Stimulated activated naive CD4-positive, alpha-beta T cell treated with Interleukin-2 at 50 U/mL for 16 hours (primary cell): Measurements from ENCODE around the gene MAP3K9.

Experiments
- DNase-seq: peaks from one replicate; lab custom pipeline; 2025; lab: John Stamatoyannopoulos, UW

The MAP3K9 gene

DNA sequence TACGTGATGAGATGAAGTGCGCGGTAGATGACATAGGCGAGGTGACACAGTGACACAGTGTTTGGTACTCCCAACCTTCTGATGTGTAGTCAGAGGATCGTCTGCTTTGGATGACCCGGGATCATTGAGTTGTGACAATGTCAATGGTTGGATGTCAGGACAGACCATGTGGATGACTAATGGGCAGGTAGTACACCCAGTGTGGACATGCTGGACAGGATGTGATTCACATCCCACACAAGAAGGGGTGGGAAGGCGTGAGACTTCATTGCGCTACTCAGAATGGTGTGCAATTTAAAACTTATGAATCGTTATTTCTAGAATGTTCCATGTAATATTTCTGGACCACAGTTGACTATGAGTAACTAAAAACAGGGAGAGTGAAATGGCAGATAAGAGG, 23.8 kb downstream of the MAP3K9 start:
- no peak for DNase-seq

DNA sequence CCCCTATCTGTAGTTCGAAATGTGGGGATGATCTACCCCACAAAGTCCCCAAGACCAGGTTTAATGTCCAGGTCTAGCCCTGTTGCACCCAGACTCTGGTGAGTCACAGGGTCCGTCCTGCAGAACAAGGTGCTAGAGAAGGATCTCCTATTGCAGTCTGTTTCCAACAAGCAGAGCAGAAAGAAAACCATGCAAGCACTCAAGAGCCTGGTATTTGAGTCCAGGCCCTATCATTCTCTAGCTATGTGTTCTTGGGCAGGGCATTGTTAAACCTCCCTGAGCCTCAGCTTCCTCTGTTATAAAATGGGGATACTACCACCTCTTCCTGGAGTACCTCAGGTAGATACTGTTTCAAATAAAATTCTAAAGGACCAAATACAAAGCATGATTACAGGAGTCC, 24.4 kb downstream of the MAP3K9 start:
- DNase-seq, result no peak

DNA sequence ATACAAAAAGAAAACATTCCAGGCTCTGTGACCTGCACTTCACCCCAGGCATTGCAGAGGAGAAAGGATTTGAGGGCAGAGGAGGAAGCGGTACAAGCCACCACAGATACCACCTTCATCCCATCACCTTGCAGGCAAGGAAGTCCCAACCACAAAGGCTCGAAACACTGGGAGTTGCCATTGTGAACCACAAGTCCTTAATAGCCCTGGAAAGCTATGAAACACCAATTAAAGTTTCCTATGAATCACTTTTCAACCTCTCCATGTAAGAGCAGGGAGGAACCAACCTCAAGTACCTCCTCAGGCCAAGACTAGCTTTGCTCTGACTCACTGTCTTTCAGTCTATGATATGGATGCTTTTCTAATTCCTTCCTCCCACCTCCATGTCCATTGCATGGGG, 27.0 kb downstream of the MAP3K9 start:
- peak; percentile 6 for DNase-seq

DNA sequence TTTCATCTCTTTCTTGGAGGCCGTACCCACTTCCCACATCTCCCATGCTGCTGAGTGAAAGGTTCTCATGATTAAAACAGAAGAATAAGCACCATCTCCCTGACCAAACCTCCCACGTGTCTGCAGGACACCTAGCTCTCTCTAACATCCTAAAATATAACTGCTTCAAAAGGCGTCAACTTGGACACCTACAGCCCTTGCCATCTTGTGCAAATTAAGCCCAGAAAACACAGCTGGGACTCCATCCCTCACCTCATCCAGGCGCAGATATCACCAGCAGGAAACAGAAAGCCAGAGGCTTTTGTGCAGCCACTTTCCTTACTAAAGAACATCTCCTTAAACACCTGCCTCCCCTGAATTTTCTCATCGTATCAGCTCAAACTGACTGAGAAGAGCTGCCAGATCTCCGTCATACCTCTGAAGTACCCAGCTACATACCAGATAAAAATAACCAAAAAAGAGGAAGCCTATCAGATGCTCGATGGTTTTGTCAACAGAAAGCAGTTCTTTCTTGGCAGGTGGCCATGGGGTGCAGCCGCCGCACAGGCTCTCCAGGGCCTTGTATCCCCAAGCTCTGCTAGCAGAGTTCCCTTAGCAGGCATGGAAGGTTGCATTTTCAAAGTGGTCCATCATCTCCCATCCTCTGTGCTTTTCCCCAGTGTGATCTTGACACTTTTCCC, 28.8 kb downstream of the MAP3K9 start:
- no peak for DNase-seq

DNA sequence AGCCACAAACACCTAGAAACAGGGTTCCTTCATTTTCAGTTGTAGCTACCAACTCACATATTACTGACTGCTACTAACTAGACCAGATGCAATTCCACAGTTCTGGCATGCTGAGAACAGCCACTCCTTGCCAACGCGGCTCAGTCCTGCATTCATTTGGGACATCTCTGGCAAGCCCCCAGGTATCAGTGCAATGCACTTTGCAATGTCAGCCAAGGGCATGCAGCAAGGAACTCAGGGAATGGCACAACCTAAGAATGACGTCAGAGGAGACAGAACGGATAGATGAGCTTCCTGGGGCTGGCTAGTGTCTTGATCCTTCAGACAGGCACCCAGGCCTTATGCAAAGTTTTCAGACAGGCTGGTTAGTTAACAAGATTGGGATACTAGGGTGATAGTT, 29.6 kb downstream of the MAP3K9 start:
- no peak for DNase-seq

DNA sequence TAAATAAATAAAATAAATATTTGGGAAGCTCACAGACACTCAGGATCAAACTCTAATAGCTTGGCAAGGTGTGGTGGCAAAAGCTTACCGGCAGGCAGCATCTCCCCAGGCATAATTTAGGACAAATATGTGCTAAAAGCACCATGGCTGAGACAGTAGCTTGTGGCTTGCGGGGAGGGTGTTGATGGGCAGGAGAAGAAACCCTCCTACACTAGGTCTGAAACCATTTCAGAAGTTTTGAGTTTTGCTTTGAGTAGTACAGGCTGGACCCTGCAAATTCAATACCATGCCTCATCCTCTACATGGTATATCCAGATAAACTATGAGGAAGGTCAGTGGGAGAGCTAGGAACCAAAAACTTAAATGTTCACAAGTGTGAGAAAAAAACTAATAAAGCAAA, 33.1 kb downstream of the MAP3K9 start:
- no peak for DNase-seq

DNA sequence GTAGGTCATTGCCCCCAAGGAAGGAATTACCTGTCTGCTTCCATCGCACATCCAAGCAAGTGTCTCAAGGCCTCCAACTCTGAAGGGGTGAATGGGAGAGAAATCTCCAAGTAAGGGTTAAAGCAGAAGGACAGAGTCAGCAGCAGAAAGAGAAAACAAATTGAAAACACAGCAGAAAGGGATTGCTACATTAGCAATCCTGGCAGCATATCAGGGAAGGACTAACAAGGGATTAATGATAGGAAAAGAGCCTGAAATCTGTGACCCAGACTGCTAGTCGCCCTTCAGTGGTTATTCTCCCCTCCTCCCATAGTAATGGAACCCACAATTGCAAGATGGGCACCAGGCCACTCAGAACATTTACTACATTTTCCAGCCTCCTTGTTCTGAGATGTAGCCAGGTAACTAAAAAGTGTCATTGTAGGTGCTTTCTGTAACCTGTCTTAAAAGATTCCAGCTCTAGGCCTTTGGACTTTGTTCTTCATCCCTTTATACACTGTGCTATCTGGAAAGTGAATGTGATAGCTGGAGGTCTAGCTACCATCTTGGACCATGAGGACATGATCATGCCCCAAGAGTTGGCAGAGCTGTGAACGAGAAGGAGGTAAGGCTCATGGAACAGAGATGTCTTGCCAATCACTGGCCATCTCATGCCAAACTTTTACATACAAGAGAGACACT, 36.0 kb downstream of the MAP3K9 start:
- DNase-seq, result no peak

DNA sequence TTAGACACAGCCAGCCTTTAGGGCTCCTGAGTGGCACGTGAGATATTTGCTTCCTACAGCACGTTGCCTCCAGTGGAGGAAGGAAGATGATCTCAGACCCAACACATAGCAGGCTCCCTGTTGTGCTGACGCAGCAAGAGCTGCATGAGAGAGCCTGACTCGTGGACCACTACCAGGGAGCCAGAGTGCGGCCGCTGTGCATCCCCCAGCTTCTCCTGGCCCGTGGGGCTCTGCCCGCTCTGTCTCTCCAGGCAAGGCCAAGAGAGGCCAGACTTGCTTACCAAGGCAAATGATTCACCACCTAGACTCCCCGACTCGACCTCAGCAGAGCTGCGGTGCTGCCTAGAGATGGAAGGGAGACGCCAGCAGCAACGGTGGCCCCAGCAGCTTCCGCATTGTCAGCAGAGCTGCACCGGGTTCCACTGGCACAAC, 37.5 kb downstream of the MAP3K9 start:
- no peak for DNase-seq

DNA sequence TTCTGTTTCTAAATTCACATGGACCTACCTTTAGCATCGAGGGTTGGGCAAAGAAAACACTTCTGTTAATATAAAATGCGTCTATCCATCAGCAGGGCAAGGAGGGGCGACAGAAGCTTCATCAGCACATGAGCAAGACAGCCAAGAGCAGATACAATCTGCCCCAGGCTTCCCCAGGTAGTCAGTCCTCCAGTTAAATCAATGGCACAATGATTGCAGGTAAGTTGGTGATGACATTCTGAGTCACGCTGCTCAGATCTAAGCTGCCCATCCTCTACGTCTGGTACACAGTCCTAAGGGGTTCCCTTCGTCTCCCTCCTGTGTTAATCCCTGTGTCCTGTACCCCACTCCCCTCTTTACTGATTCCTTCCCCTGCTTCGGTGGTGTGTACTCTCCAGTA, 38.8 kb downstream of the MAP3K9 start:
- DNase-seq, result no peak

DNA sequence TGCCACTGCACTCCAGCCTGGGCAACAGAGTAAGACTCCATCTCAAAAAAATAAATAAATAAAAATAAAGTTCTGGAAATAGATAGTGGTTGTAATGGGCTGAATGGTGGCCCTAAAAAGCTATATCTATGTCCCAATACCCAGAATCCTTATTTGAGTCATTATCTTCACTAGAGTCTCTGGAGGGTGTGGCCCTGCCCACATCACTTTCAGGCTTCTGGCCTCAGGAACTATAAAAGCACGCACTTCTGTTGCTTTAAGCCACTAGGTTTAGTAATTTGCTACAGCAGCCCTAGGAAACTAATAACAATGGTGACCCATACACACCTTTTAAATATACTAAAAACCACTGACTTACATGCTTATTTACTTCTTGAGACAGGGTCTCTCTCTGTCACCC, 49.9 kb downstream of the MAP3K9 start:
- no peak for DNase-seq

DNA sequence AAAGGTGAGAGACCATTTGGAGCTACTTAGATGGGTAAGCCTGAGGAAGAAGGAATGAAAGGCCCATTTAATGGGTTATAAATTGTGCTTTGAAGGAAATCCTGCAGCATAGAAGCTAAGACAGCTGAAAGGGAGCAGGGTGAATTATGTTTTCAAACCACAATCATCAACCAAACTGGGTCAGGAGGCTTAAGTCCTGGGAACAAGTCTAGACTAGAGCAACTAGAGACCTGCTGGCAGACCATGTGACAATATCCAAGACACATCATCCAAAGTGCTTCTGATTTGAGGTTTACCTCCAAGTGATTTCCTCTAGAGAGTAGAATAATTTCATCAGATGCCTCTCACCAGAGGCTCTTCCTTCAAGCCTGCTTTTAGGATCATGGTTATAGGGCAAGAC, 53.7 kb downstream of the MAP3K9 start:
- DNase-seq, result no peak

DNA sequence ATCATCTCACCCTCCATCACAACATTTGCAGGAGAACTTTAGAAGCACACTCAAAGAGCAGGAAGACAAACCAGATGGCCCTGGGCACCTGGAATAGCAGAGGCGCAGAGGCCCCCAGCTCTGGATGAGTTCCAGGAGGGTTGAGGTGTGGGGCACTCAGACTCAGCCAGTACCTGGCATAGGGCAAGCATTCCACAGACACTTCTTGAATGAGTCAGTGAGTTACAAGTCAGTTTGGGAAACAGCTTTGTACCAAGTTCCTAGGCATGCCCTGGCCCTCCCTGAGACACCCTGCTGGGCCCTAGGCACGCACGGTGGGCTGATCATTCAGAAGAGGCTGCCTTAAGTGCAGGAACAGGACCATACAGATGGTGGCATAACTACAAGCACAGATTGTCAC, 54.3 kb downstream of the MAP3K9 start:
- no peak for DNase-seq

DNA sequence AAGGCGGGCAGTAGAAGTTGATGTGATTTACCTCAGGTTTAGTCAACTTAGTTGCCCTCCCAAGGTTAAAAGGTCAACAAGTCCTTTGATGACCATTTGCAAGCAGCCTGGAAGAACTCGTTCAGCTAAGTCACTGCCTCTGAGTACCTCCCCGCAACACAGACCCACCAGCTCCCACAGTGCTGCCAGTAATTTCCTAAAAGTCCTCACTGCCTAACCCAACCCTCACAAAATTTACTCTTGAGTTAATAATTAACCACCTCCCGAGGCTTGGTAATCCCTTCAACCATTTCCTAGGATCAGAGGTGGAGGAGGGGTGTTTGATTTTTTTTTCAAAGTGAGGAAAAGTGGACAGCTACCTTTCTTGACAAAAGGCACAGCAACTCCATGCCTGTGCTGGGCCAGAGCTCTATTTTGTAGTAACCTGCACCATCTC, 55.8 kb downstream of the MAP3K9 start:
- no peak for DNase-seq

DNA sequence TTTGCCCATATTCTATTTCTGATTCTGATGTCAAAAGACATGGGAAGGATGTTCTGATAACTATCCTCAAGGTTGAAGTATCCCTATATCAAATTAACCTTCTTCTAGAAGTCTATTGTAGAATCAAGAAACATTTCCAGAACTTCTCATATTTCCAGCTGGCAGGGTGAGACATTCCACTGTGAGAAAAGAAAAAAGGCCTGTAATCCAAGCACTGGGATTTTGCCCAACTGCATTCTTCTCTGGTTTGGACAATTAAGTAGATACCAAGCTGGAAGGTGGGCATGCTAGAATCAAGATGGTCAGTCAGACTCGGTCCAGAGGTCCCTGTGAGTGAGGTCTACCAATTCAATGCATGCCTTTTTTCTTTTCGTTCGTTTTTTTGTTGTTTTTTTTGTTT, 60.9 kb downstream of the MAP3K9 start:
- no peak for DNase-seq

DNA sequence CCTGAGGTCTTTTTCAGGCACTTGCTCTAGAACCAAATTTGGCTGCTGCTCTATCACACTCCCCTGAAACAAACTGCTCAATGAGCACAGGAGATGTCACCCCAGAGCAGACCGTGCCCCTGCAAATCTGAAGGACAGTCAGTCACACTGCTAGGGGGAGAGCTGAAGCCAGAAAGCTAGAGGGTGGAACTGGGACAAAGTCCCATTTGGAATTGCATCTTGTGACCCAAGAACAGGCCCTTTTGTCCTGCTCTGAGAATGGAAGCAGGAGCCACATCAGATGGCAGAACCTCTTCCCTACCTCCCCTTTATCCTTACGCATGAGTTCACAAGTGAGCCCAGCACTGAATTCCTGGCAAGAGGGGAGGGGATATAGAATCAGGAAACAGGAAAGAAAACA, 64.7 kb downstream of the MAP3K9 start:
- no peak for DNase-seq

DNA sequence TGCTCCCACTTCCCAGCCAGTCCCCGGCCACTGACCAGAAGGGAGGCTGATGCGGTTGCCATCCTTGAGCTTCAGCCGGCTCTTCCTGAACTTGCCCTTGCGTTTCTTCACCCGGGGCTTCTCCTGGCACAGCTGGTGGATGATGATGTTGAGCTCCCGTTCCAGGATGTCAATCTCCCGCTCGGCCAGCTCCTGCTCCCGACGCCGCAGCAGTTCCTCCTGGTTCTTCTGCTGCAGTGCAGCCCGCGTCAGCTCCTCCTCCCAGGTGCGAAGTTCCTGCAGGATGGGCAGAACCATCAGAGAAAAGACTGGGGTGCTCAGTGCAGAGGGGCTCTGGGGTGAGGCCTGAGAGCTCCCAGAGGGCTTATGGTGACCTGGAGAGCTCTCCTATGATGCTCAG, 67.0 kb downstream of the MAP3K9 start:
- DNase-seq, result no peak

DNA sequence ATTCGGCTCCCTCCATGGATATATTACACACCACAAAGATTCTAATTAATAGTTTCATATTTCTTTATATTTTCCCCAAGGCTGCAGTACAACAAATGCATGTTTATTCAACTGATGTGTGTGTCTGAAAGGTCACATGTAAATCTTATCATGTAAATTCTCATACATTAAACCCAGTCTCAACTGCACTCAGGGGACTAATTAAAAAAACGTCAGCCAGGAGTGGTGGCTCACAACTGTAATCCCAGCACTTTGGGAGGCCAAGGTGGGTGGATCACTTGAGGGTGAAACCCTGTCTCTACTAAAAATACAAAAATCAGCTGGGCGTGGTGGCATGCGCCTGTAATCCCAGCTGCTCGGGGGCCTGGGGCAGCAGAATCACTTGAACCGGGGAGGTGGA, 67.8 kb downstream of the MAP3K9 start:
- no peak for DNase-seq

DNA sequence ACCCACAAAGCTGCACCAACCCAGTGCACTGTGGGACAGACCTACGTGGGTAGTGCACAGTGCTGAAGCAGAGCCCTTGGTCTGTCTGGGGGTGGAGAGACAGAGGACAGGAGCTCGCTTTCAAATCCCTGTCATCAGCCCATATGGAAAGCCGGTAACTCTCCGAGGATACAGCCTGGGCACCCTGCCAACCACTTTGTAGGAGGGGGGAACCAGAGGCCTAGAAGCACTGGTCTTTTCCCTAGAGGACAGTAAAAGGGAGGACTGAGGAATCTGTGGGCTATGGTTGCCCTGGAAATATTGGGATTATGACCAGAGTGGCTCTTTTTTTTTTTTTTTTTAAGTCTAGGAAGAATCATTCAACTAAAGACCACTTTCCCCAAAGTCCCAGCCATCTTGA, 74.3 kb downstream of the MAP3K9 start:
- DNase-seq, result no peak

DNA sequence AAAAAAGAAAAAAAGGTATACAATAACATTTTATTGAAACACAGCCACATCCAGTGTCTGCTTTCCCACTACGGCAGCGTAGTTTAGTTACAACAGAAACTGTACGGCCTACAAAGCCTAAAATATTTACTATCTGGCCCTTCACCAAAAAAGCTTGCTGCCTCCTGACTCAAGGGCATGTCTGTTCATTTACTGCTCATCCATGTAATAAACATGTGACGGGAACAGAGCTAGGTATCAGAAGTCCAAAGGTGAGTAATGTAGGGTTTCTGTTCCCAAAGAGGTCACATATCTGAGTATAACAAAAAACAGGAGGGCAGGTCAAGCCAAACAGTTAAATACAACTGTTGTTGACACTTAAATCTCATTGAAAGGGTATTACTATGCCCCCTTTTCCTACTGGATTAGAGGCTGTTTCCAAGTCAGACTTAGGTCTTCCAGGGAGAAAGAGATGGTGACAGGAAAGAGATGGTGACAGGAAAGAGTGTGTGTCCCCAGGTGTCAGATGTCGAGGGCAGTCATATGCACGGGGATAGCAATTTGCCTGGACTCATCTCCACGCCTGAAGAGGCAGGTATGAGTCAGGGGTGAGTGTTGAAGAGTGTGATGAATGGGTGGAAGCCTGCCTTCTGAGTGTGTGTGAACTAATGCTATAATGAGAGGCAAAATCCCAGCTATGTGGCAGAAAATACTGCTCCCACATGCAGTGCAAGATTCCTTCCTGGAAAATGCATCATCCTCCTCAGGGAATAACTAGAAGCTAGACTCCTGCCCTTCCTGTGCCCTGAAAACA, 77.7 kb downstream of the MAP3K9 start:
- DNase-seq, result no peak

DNA sequence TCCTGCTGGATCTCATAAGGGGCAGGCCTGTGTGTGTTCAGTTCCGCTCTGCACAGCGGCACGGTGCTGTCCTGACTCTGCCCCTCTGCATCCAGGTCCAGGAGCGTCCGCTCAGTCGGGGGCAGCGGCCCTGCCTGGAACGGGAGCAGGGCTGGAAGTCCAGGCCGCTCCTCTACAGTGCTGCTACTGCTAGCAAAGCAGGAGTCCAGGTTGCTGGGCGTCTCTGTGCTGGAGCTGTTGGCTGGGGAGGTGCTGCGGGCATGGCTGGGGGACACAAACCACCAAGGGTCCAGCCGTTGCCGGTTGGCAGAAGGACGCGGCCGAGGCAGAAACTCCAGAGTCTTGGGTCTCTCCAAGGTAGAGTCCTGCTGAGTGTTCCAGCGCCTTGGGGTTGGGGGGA, 78.9 kb downstream of the MAP3K9 start:
- no peak for DNase-seq

DNA sequence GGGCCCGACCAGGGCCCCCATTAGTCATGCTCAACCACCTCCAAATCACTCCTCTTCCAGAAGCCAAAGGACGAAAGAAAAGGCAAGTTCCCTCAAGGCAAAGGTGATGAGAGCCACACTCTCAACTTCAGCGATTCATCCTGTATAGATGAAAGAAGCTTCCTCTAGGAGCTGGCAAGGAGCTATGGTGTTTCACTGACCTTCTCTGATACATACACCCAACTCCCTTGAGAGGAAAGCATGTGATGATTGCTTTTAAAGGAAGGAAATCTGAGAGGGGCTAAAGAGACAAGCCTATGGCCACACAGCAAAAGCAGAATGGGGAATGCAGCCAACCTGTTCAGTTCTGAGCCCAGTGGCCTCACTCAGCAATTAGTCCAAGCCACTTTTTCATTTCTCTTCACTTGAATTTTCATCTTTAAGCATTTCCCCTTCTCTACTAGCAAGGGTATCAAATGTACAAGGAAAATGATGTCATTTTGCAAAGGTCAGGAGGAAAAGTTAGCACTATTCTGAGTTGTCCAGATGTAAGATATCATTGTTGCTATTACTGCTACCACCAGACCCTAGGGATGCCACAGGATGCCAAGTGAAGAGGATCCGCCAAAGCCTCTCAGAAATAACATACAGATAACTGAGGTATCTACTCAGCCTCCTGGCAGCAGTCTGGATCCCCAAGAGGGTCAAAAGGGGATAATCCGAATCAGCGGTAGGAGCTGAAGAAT, 82.5 kb downstream of the MAP3K9 start:
- no peak for DNase-seq

DNA sequence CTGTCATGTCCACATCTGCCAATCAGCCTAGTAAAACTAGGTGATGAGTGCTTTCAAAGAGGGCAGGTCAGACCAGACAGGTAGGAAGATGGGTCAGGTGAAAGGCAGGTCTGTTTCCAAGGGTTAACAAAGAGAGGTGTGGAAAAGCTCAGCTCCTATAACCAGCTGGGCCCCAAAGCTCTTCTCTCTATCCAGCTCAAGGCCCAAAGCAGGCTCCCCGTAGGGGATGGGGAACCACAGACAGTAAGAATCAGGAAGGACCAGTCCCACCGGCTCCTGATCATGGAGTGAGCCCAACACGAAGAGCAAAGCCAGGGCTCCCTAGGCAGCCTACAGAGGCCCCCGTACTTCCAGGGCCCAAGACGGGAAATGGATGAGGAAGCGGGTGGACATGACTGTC, 84.4 kb downstream of the MAP3K9 start:
- no peak for DNase-seq

DNA sequence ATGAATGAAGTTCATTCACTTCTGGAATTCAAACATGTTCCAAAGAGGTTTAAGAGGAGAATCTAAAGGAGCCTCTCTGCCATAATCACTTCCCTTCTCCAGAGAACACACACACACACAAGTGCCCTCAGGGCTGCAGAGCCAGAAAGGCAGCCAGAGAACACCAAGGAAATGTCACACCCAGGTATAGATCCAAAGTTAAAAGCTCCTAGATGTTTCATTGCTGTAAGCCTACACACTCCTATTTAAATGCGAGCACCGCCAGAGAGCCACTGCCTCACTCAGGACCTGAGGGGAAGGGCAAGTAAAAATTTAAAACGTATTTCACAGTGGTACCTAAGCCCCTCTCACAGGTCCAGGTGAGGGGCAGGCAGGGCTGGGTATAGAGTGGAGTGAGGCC, 85.2 kb downstream of the MAP3K9 start:
- DNase-seq, result no peak
